Activated T-helper 1 cell treated with Interleukin-2 at 50 U/mL for 16 hours (primary cell): ENCODE results near the gene UNK.

Source experiments
- DNase-seq: peaks from one replicate; pipeline ENCODE4 v3.0.0-alpha.2; 2020; ENCODE audit warnings: low read depth

The UNK gene

DNA sequence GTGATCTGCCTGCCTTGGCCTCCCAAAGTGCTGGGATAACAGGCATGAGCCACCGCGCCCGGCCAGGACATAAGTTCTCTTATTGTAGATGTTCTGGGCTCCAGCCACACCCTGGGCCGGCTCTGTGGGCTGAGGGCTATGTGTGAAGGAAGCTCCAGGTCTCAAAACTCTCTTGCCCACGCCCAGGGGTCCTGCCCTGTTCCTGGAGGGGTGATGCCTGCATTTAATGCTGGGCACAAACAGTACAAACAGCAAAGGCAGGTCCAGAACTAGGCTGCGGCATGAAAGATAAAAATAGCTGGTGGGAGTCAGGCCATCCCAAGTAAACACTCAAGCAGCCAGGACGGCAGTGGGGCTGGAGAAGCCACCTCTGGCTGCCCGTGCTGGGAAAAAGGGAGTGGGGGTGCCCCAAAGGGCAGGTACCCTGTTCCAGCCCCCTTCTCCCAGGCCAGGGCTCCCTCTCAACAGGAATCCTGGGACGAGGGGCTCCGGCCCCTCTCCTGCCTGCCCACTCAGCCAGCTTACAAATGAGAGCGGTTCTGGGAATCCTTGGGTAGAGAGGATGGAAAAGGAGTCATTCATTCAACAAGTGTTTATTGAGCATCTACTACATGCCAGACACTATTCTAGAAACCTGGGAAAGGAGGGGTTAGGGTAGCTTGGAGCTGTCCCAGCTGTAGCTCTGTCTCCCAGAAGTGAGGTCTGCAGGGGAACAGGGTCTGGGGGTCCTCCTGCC, 89.1 kb downstream of the UNK start:
- DNase-seq = no peak

DNA sequence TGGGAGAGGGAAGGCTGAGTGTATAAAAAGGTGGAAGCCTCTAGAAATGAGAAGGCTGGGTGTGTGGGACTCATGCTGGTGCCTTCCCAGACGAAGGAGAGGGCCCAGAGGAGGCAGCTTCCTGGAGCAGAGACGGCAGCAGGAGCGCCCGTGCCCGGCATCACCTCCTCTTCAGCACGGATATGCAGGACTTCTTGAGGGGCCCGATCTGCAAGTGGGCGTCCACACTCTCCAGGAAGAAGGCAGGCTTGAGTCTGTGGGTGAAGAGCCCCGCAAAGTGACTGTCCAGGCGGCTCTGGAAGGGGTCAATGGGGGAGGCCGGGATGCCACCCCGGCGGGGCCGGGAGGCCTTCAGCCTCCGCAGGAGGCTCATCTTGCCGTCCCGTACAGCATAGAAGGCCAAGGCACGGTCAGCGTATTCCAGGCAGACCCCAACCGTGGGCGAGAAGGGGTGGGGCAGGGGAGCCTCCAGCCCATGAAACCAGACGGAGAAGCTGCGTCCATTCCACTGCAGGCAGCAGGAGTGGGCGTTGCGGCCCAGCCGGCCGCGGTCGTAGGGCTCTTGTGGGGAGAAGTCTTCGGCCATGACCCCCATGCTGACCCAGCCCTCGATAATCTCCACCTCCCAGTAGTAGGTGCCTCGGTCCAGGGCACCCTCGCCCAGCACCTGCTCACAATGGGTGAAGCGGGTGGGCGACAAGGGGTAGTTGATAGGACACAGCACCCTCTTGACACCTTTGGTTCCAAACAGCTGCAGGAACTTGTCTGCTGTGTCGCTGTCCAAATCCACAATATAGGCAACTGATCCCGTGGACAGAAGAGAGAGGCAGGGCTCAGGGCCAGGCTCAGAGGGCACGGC, 89.9 kb downstream of the UNK start:
- DNase-seq = no peak
